ES-I3 (cell line): ENCODE results near the gene NDUFB10.

Experiments used
- H3K36me3 ChIP-seq: 2 replicates; pipeline ENCODE4 v1.6.1; 2013; ENCODE audit warnings: mild to moderate bottlenecking, low read length, control low read depth, moderate library complexity; ENCODE audit not compliant: insufficient read depth
- H3K4me1 ChIP-seq: 2 replicates; pipeline ENCODE4 v1.6.1; 2013; ENCODE audit warnings: mild to moderate bottlenecking, control low read depth, low read length; ENCODE audit not compliant: insufficient read depth
- H3K9ac ChIP-seq: 2 replicates; pipeline ENCODE4 v1.6.1; 2013; ENCODE audit warnings: low read depth, mild to moderate bottlenecking, low read length, moderate library complexity
- H3K9me3 ChIP-seq: 2 replicates; pipeline ENCODE4 v1.6.1; 2013; ENCODE audit warnings: mild to moderate bottlenecking, low read length, moderate library complexity; ENCODE audit not compliant: control insufficient read depth, insufficient read depth

NDUFB10 gene

GRCh38 chr16:1985466-1986150, 26.3 kb downstream of the NDUFB10 start:
- Histone ChIP-seq H3K9ac (no peak overlapping the region), H3K36me3 (peaks cover 3% of the 10 kb centered on the region; the same call in 1 of the 2 replicates), H3K9me3 (no peaks in the 10 kb centered on the region), H3K4me1 (peaks cover 15% of the 10 kb centered on the region)

GRCh38 chr16:1987198-1987597, 27.9 kb downstream of the NDUFB10 start:
- peaks cover 9% of the 10 kb centered on the region for H3K4me1 ChIP-seq
- H3K9ac ChIP-seq = no peak overlapping the region
- H3K36me3 ChIP-seq = peaks cover 3% of the 10 kb centered on the region; the same call in 1 of the 2 replicates
- no peaks in the 10 kb centered on the region for H3K9me3 ChIP-seq

- Histone ChIP-seq H3K36me3 (peaks cover 3% of the 10 kb centered on the region; the same call in 1 of the 2 replicates), H3K9ac (peak within 1 kb of the TSS; percentile 51), H3K9me3 (no peaks in the 10 kb centered on the region), H3K4me1 (peaks cover 4% of the 10 kb centered on the region)
Measured at GRCh38 chr16:1989209-1990100, 30.1 kb downstream of the NDUFB10 start, which contains the start of gene SYNGR3. Gene SYNGR3 (plus strand): TSS chr16:1989970. CDS start chr16:1990103, 133 bp downstream.

- peaks cover 3% of the 10 kb centered on the region; the same call in 1 of the 2 replicates for H3K36me3 ChIP-seq
- peak overlapping the region; percentile 51; the same call in 1 of the 2 replicates for H3K9ac ChIP-seq
- peaks cover 2% of the 10 kb centered on the region for H3K4me1 ChIP-seq
- H3K9me3 ChIP-seq = no peaks in the 10 kb centered on the region
Measured at GRCh38 chr16:1990101-1990350, 30.7 kb downstream of the NDUFB10 start.

GRCh38 chr16:1990351-1991134, 31.2 kb downstream of the NDUFB10 start:
- no peaks in the 10 kb centered on the region; the same call in 1 of the 2 replicates for H3K4me1 ChIP-seq
- peaks cover 3% of the 10 kb centered on the region; the same call in 1 of the 2 replicates for H3K36me3 ChIP-seq
- no peaks in the 10 kb centered on the region for H3K9me3 ChIP-seq
- H3K9ac ChIP-seq = peak overlapping the region; percentile 51; the same call in 1 of the 2 replicates

- Histone ChIP-seq H3K36me3 (peaks cover 2% of the 10 kb centered on the region; the same call in 1 of the 2 replicates), H3K4me1 (no peaks in the 10 kb centered on the region; the same call in 1 of the 2 replicates), H3K9ac (peak overlapping the region; percentile 51; the same call in 1 of the 2 replicates), H3K9me3 (no peaks in the 10 kb centered on the region)
Measured at GRCh38 chr16:1991135-1991551, 31.8 kb downstream of the NDUFB10 start.

- Histone ChIP-seq H3K36me3 (no peaks in the 10 kb centered on the region), H3K4me1 (no peaks in the 10 kb centered on the region; the same call in 1 of the 2 replicates)
Measured at GRCh38 chr16:1991588-1991947, 32.2 kb downstream of the NDUFB10 start.

GRCh38 chr16:1991948-1992703, 32.8 kb downstream of the NDUFB10 start:
- H3K9me3 ChIP-seq = no peaks in the 10 kb centered on the region
- no peaks in the 10 kb centered on the region for H3K36me3 ChIP-seq
- H3K9ac ChIP-seq = peak overlapping the region; percentile 70
- H3K4me1 ChIP-seq = no peaks in the 10 kb centered on the region; the same call in 1 of the 2 replicates

More at GRCh38 chr16:1991588-1991947, 32.2 kb downstream of the NDUFB10 start:
- Histone ChIP-seq H3K9ac (peak overlapping the region; percentile 51; the same call in 1 of the 2 replicates), H3K9me3 (no peaks in the 10 kb centered on the region)

- Histone ChIP-seq H3K9me3 (no peaks in the 10 kb centered on the region), H3K36me3 (no peaks in the 10 kb centered on the region), H3K4me1 (no peaks in the 10 kb centered on the region; the same call in 1 of the 2 replicates), H3K9ac (peak overlapping the region; percentile 70)
Measured at GRCh38 chr16:1992704-1993317, 33.5 kb downstream of the NDUFB10 start.

- no peaks in the 10 kb centered on the region for H3K36me3 ChIP-seq
- no peaks in the 10 kb centered on the region; the same call in 1 of the 2 replicates for H3K4me1 ChIP-seq
Measured at GRCh38 chr16:1993731-1994131, 34.4 kb downstream of the NDUFB10 start.

GRCh38 chr16:1997494-1998359, 38.4 kb downstream of the NDUFB10 start:
- Histone ChIP-seq H3K9ac (no peak overlapping the region), H3K36me3 (peaks cover 4% of the 10 kb centered on the region; the same call in 1 of the 2 replicates), H3K9me3 (no peaks in the 10 kb centered on the region), H3K4me1 (no peaks in the 10 kb centered on the region; the same call in 1 of the 2 replicates)

More at GRCh38 chr16:1993731-1994131, 34.4 kb downstream of the NDUFB10 start:
- Histone ChIP-seq H3K9ac (no peak overlapping the region), H3K9me3 (no peaks in the 10 kb centered on the region)

- Histone ChIP-seq H3K4me1 (no peaks in the 10 kb centered on the region), H3K9me3 (no peaks in the 10 kb centered on the region), H3K9ac (no peak overlapping the region), H3K36me3 (peaks cover 4% of the 10 kb centered on the region; the same call in 1 of the 2 replicates)
Measured at GRCh38 chr16:1998360-1998835, 39.1 kb downstream of the NDUFB10 start.
